Transverse colon (tissue), 4 donors: ENCODE results near the gene NKAIN2. TPM values are rescaled to one million over a fixed set of nuclear protein-coding genes. Genes with fewer than 3 reads are reported as not detected.

Experiments
- DNase-seq: peaks from one replicate; pipeline ENCODE4 v3.0.0-alpha.2; 2019
- H3K27ac ChIP-seq, 4 donors: fragments of 200-600 bp; sonication (generic); 2 replicates each; pipeline ENCODE4 v1.5.1; 2016 to 2018; ENCODE audit warnings: inconsistent platforms in 4 of 4
- H3K27me3 ChIP-seq: fragments of 200-600 bp; sonication (generic); 2 replicates; pipeline ENCODE4 v1.5.1; 2017; ENCODE audit warnings: inconsistent platforms
- H3K36me3 ChIP-seq, 4 donors: fragments of 200-600 bp; sonication (generic); 2 replicates each; pipeline ENCODE4 v1.5.1; 2017 to 2019; ENCODE audit warnings: inconsistent platforms in 4 of 4
- H3K4me1 ChIP-seq, 4 donors: fragments of 200-600 bp; sonication (generic); 2 replicates each; pipeline ENCODE4 v1.5.1; 2017 to 2020; ENCODE audit warnings: inconsistent platforms in 4 of 4
- H3K4me3 ChIP-seq, 4 donors: fragments of 200-600 bp; sonication (generic); 1 replicate in 1 of 4; 2 replicates in 3 of 4; pipeline versions ENCODE4 v1.5.1 to v1.6.1; 2017 to 2019; ENCODE audit warnings: inconsistent platforms in 4 of 4
- H3K9me3 ChIP-seq, 2 donors: fragments of 200-600 bp; sonication (generic); 2 replicates each; pipeline ENCODE4 v1.5.1; 2017 to 2019; ENCODE audit warnings: inconsistent platforms in 2 of 2
- CTCF ChIP-seq, 5 experiments: fragments of 200-600 bp in 3 of 5; fragments of 450-650 bp in 2 of 5; sonication (generic) in 3 of 5; IDR thresholded peaks; 1 replicate in 2 of 5; 2 replicates in 3 of 5; pipeline ENCODE4 v1.5.1; 2016 to 2017; ENCODE audit warnings: antibody characterized with exemption in 5 of 5, inconsistent platforms in 3 of 5, mild to moderate bottlenecking in 2 of 5, moderate library complexity in 1 of 5
- EP300 ChIP-seq: sonication (generic); formaldehyde crosslinking; IDR thresholded peaks from one replicate; pipeline ENCODE4 v1.6.1; 2017; ENCODE audit warnings: antibody characterized with exemption, low read depth
- POLR2A ChIP-seq: fragments of 450-650 bp; IDR thresholded peaks from one replicate; pipeline ENCODE4 v1.6.1; 2016; ENCODE audit warnings: antibody characterized with exemption, mild to moderate bottlenecking, moderate library complexity
- POLR2AphosphoS5 ChIP-seq, 3 donors: sonication (generic); formaldehyde crosslinking; IDR thresholded peaks; one replicate each; pipeline ENCODE4 v1.6.1; 2016; ENCODE audit warnings: antibody characterized with exemption in 3 of 3
- WGBS, 2 donors: methylation state at CpG; one replicate each; pipeline ENCODE4 v1.1.5; 2018; ENCODE audit warnings: low coverage in 1 of 2; 5-methylcytosine and 5-hydroxymethylcytosine counted together
- in situ Hi-C, 4 donors: fragments of 200-750 bp; cut with MboI; loops; one replicate each; pipeline versions ENCODE4 v1.15.0 to v1.15.1; 2017; ENCODE audit warnings: low sequenced_read_pairs in 3 of 4, low pct_ligation_motif_present in 1 of 4, low pct_unique_long_range_greater_than_20kb in 1 of 4
- intact Hi-C: fragments of 100-400 bp; cut with DNase I; formaldehyde crosslinking; loops from one replicate; pipeline ENCODE4 v1.15.1; 2023; ENCODE audit warnings: low total_unique reads
- total RNA-seq, 4 donors: library from RNA; depleted of rRNA; stranded (reverse); fragments of >200 nt; gene quantifications; one replicate each; pipeline ENCODE4 v1.1.0, GENCODE V29; 2016

Gene NKAIN2
- total RNA-seq, 4 donors from 2014 or later: 0.32 TPM; not detected in 3

GRCh38 chr6:123879749-123880148 is 76.1 kb downstream of the NKAIN2 start:
- in situ Hi-C loops (no loop called here), intact Hi-C loops (no loop called here)
- H3K4me3 ChIP-seq: no peak overlapping the region
- no peaks in the 10 kb centered on the region for H3K27me3 ChIP-seq
- no peaks in the 10 kb centered on the region for H3K4me1 ChIP-seq
- H3K27ac ChIP-seq: no peak overlapping the region
- no peaks in the 10 kb centered on the region for H3K36me3 ChIP-seq
- no peaks in the 10 kb centered on the region for H3K9me3 ChIP-seq
- DNase-seq: no peak
- TF ChIP-seq POLR2AphosphoS5 (IDR thresholded peaks at IDR 0.05): no peak
- no peak for TF ChIP-seq CTCF (IDR thresholded peaks at IDR 0.05)
- TF ChIP-seq EP300: no peak
- WGBS, 2 donors: 49 to 66% methylated on average over 2 of the region's 2 CpGs

GRCh38 chr6:123888771-123889513 is 85.3 kb downstream of the NKAIN2 start:
- 59 to 65% methylated on average over 3 to 5 of the region's 5 CpGs for WGBS, 2 donors
- Histone ChIP-seq H3K36me3 (no peaks in the 10 kb centered on the region), H3K27me3 (no peaks in the 10 kb centered on the region), H3K9me3 (no peaks in the 10 kb centered on the region), H3K4me1 (no peaks in the 10 kb centered on the region), H3K4me3 (no peak overlapping the region), H3K27ac (no peak overlapping the region)
- no peak for DNase-seq
- in situ Hi-C loops (no loop called here), intact Hi-C loops (no loop called here)
- no peak for TF ChIP-seq EP300
- no peak for TF ChIP-seq POLR2AphosphoS5 (IDR thresholded peaks at IDR 0.05)
- no peak for TF ChIP-seq CTCF (IDR thresholded peaks at IDR 0.05)
- TF ChIP-seq POLR2A: no peak

GRCh38 chr6:123895346-123895745 is 91.7 kb downstream of the NKAIN2 start:
- no peaks in the 10 kb centered on the region for H3K36me3 ChIP-seq
- no peak overlapping the region for H3K27ac ChIP-seq
- 50 to 70% methylated on average over 1 of the region's 1 CpG for WGBS, 2 donors
- TF ChIP-seq EP300 (no peak), POLR2A (no peak), CTCF (IDR thresholded peaks at IDR 0.05) (no peak), POLR2AphosphoS5 (IDR thresholded peaks at IDR 0.05) (no peak)
- no peaks in the 10 kb centered on the region for H3K27me3 ChIP-seq
- no peaks in the 10 kb centered on the region for H3K4me1 ChIP-seq
- no peak overlapping the region for H3K4me3 ChIP-seq
- H3K9me3 ChIP-seq: no peaks in the 10 kb centered on the region
- intact Hi-C loops (no loop called here), in situ Hi-C loops (no loop called here)
- no peak for DNase-seq

GRCh38 chr6:123895806-123896205 is 92.1 kb downstream of the NKAIN2 start:
- Histone ChIP-seq H3K36me3 (no peaks in the 10 kb centered on the region), H3K9me3 (no peaks in the 10 kb centered on the region), H3K4me1 (no peaks in the 10 kb centered on the region), H3K27me3 (no peaks in the 10 kb centered on the region), H3K27ac (no peak overlapping the region), H3K4me3 (no peak overlapping the region)
- TF ChIP-seq POLR2AphosphoS5 (IDR thresholded peaks at IDR 0.05) (no peak), CTCF (IDR thresholded peaks at IDR 0.05) (no peak), EP300 (no peak)
- 85 to 87% methylated on average over 6 of the region's 6 CpGs for WGBS, 2 donors
- intact Hi-C loops (no loop called here), in situ Hi-C loops (no loop called here)
- no peak for DNase-seq
